Hepatocyte (in vitro differentiated cells): ENCODE results near the gene VGLL2.

Experiments used
- CTCF ChIP-seq: fragments of 200-600 bp; sonication (generic); IDR thresholded peaks from 2 replicates; pipeline ENCODE4 v1.5.1; 2016; ENCODE audit warnings: antibody characterized with exemption, mild to moderate bottlenecking; ENCODE audit not compliant: poor library complexity
- EZH2 ChIP-seq: fragments of 200-600 bp; sonication (generic); IDR thresholded peaks from 2 replicates; pipeline ENCODE4 v1.6.1; 2016; ENCODE audit warnings: antibody characterized with exemption, mild to moderate bottlenecking, borderline replicate concordance
- EZH2phosphoT487 ChIP-seq: fragments of 200-600 bp; sonication (generic); IDR thresholded peaks from one replicate; pipeline ENCODE4 v1.6.1; 2018; ENCODE audit warnings: antibody characterized with exemption, mild to moderate bottlenecking, low read depth, moderate library complexity; ENCODE audit not compliant: unreplicated experiment, severe bottlenecking

- TF ChIP-seq CTCF (no peak), EZH2 (no peak), EZH2phosphoT487 (no peak)
These were observed 3.6 kb downstream of the VGLL2 start for GRCh38 chr6:117268924-117269323.
